ENCODE data around the gene CRABP2. TPM values are rescaled to one million over a fixed set of nuclear protein-coding genes. Genes with fewer than 3 reads are reported as not detected.

Gene CRABP2
- total and polyA plus RNA-seq, 2 donors (not counting 3 experiments of a cell fraction or from before 2014, with no cell fraction given): 0.32 to 1.0 TPM

DNA sequence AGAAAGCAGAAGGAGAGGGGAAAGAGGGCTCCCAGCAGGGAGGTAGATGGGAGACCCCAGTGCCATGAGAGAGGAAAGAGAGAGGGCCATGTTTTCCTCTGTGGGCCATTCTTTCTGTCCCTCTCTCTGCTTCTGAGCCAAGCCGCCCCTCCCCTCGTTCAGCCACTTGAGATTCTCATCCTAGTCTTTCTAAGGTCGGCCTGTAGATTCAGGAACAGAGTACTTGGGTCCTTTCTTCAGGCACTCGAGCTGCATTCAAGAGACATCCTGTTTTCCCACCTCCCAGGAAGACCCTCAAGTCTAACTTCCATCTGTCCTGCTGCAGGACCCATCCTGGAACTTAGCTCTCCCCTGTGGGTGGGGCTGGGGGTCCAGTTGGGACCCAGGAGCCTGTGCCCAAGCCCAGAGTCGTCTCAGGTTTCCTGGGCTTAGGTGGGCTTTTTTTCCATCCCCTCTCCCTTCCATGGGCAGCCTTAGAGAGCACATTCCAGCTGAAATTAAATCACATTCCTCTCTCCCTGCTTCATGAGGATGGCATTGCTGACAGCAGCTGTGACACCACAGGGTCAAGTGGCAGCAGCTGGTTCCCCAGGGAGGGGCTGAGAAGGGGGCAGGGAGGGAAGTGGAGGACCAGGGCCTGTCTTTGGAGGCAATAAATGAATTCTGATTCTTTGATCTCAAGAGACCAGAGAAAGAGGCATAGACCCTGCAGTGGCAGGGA, 41.2 kb downstream of the CRABP2 start:
- intact Hi-C loops (cut with micrococcal nuclease) (no loop called here), dilution Hi-C loops (cut with MboI; ENCODE audit: extremely low pct_ligation_motif_present, low sequenced_read_pairs) (no loop called here)
- DNase-seq (ENCODE audit: low read depth, low spot score) (no peak), FAIRE-seq (no peak)
- Histone ChIP-seq H3K36me3 (ENCODE audit: control insufficient read depth in 2 of 2, extremely low read depth in 1 of 2, insufficient read depth in 2 of 2, low read length in 2 of 2) (no peaks in the 10 kb centered on the region), H3K4me1 (ENCODE audit: control insufficient read depth, extremely low read depth, insufficient read depth, low read length) (peaks cover 55% of the 10 kb centered on the region), H4K20me1 (replicated peaks; ENCODE audit: control insufficient read depth, extremely low read depth, insufficient read depth, low read length) (no peaks in the 10 kb centered on the region), H3K9ac (replicated peaks; ENCODE audit: extremely low read depth, insufficient read depth, low read length) (no peak overlapping the region), H3K27me3 (ENCODE audit: control insufficient read depth in 2 of 2, insufficient read depth in 2 of 2, low read length in 2 of 2) (no peaks in the 10 kb centered on the region), H3K27ac (ENCODE audit: insufficient read depth, low read depth, low read length) (peak overlapping the region; percentile 26), H3K9me1 (replicated peaks; ENCODE audit: control insufficient read depth, extremely low read depth, insufficient read depth, low read length) (no peaks in the 10 kb centered on the region), H2AFZ (ENCODE audit: low read depth, low read length) (peak overlapping the region; percentile 49), H3K79me2 (ENCODE audit: control insufficient read depth, insufficient read depth, low read length) (no peaks in the 10 kb centered on the region), H3K9me3 (replicated peaks; ENCODE audit: control insufficient read depth, insufficient read depth, low read length) (no peaks in the 10 kb centered on the region), H3K4me2 (ENCODE audit: insufficient read depth, low read length) (peak overlapping the region; percentile 9), H3K4me3 (replicated peaks in 1 of 3; ENCODE audit: insufficient read depth in 1 of 3, low read depth in 1 of 3, low read length in 3 of 3) (no peak overlapping the region)
- BruUV-seq (replicated peaks): no TSS peak
- POLR2A ChIA-PET: interaction anchor here (1.1 to 1.6 kb wide), 2 partner anchors 12 to 64 kb away, joined by 3 to 9 read pairs; partner anchors contain the start of genes ISG20L2 and METTL25B
- CTCF ChIA-PET: interaction anchor here (1.0 to 4.8 kb wide), 5 partner anchors 12 to 264 kb away, joined by 3 to 59 read pairs (median 4); partner anchors contain the start of gene NES
- TF ChIP-seq MYC (IDR thresholded peaks at IDR 0.05; ENCODE audit: low read depth, low read length) (no peak), POLR2A (IDR thresholded peaks at IDR 0.05; ENCODE audit: low read depth, low read length) (no peak), EZH2 (IDR thresholded peaks at IDR 0.05; ENCODE audit: borderline replicate concordance, low read depth, low read length, severe bottlenecking) (no peak), FOS (IDR thresholded peaks at IDR 0.05; ENCODE audit: borderline replicate concordance, insufficient read depth, low read length) (no peak), POLR2AphosphoS5 (IDR thresholded peaks at IDR 0.05; ENCODE audit: insufficient read depth, low read depth, low read length) (no peak), JUN (IDR thresholded peaks at IDR 0.05; ENCODE audit: borderline replicate concordance, insufficient read depth, insufficient read length, low read depth) (no peak), CTCF (IDR thresholded peaks at IDR 0.05; ENCODE audit: extremely low read depth in 1 of 2, insufficient read depth in 1 of 2, low read depth in 1 of 2, low read length in 2 of 2) (no peak), GATA2 (IDR thresholded peaks at IDR 0.05; ENCODE audit: insufficient read depth, insufficient read length, low read depth, low read length) (no peak)
- TF ChIP-seq, protein P1, sequence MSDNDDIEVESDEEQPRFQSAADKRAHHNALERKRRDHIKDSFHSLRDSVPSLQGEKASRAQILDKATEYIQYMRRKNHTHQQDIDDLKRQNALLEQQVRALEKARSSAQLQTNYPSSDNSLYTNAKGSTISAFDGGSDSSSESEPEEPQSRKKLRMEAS (IDR thresholded peaks at IDR 0.05; ENCODE audit: insufficient read depth, insufficient read length): no peak

Data from endothelial cell of umbilical vein (primary cell).